Nephron progenitor cell (in vitro differentiated cells): ENCODE results near the gene EID3.

Experiments
- DNase-seq: peaks from one replicate; pipeline ENCODE4 v3.0.0; 2021
- H3K27ac Mint-ChIP-seq: 2 replicates; pipeline ENCODE4 v1.8.0; 2021; ENCODE audit warnings: mild to moderate bottlenecking, moderate library complexity, mixed read lengths
- H3K27me3 Mint-ChIP-seq: 2 replicates; pipeline ENCODE4 v1.8.0; 2021; ENCODE audit warnings: mild to moderate bottlenecking, low read depth, mixed read lengths; ENCODE audit not compliant: poor library complexity
- H3K36me3 Mint-ChIP-seq: 2 replicates; pipeline ENCODE4 v1.8.0; 2021; ENCODE audit warnings: low read depth, mixed read lengths
- H3K4me1 Mint-ChIP-seq: 2 replicates; pipeline ENCODE4 v1.8.0; 2021; ENCODE audit warnings: mixed read lengths
- H3K4me3 Mint-ChIP-seq: 2 replicates; pipeline ENCODE4 v1.8.0; 2021; ENCODE audit warnings: mild to moderate bottlenecking, moderate library complexity, mixed read lengths
- H3K9me3 Mint-ChIP-seq: 2 replicates; pipeline ENCODE4 v1.8.0; 2021; ENCODE audit warnings: mild to moderate bottlenecking, moderate library complexity, mixed read lengths
- TF ChIP-seq, protein P1 (sequence below): fragments of 200-600 bp; sonication (generic); IDR thresholded peaks from 2 replicates; pipeline ENCODE4 v1.5.0; 2021; ENCODE audit warnings: antibody characterized with exemption

The EID3 gene

DNA sequence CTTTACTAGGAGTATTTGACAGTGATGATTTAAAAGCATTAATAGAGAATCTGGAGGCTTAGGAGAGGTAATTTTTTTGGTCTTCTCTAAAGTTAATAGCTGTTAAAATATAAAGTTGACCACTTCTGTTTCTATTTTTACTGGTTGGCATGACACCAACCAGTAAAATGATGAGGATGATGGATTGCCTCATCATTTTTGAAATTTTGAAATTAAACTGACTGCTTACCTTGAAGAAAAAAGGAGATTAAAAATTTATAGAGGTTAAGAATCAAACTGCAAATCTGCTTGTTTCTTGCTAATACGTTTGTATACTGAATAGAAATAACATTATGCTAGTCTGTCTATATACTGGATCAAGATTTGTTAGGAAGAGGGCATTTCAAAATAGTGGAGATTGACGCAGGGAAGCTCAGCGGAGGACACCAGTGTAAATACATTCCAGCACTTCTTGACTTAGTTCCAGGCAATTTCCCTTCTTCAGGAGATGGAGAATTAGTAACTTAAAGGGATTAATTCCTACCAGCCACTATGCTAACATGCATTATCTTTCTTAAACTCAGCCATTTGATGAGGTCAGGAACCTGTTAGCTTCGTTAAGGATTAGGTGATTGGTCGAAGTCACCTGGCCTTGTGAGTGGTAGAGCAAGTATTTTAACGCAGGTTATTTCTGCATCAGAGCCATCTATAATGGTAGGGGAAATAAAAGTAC is 3.6 kb downstream of the EID3 start:
- Mint-ChIP-seq H3K27me3 (peaks cover 4% of the 10 kb centered on the region), H3K36me3 (peaks cover 80% of the 10 kb centered on the region), H3K9me3 (peaks cover 31% of the 10 kb centered on the region), H3K27ac (no peak overlapping the region), H3K4me1 (peaks cover 30% of the 10 kb centered on the region), H3K4me3 (no peak overlapping the region)
- DNase-seq = no peak
- TF ChIP-seq, protein P1, sequence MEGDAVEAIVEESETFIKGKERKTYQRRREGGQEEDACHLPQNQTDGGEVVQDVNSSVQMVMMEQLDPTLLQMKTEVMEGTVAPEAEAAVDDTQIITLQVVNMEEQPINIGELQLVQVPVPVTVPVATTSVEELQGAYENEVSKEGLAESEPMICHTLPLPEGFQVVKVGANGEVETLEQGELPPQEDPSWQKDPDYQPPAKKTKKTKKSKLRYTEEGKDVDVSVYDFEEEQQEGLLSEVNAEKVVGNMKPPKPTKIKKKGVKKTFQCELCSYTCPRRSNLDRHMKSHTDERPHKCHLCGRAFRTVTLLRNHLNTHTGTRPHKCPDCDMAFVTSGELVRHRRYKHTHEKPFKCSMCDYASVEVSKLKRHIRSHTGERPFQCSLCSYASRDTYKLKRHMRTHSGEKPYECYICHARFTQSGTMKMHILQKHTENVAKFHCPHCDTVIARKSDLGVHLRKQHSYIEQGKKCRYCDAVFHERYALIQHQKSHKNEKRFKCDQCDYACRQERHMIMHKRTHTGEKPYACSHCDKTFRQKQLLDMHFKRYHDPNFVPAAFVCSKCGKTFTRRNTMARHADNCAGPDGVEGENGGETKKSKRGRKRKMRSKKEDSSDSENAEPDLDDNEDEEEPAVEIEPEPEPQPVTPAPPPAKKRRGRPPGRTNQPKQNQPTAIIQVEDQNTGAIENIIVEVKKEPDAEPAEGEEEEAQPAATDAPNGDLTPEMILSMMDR = no peak

DNA sequence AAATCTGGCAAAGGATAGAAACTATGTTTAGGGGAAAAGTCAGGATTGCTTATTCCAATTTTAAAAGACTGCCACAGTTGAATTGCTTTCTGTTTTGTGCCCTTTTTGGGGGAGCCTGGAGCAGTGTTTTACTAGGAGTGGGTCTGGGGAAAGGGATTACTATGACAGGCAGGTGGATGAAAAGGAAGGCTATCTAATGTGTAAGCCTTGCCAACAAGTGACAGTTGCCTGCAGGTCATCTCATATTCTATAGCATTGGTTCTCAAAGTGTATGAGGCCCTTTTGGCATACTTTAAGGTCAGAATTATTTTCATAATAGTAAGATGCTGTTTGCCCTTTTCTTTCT is 4.1 kb downstream of the EID3 start:
- H3K4me3 Mint-ChIP-seq = no peak overlapping the region
- H3K4me1 Mint-ChIP-seq = peaks cover 30% of the 10 kb centered on the region
- H3K27me3 Mint-ChIP-seq = peaks cover 4% of the 10 kb centered on the region
- peaks cover 29% of the 10 kb centered on the region for H3K9me3 Mint-ChIP-seq
- peaks cover 82% of the 10 kb centered on the region for H3K36me3 Mint-ChIP-seq
- H3K27ac Mint-ChIP-seq = no peak overlapping the region
- no peak for DNase-seq
- TF ChIP-seq, protein P1 = no peak

DNA sequence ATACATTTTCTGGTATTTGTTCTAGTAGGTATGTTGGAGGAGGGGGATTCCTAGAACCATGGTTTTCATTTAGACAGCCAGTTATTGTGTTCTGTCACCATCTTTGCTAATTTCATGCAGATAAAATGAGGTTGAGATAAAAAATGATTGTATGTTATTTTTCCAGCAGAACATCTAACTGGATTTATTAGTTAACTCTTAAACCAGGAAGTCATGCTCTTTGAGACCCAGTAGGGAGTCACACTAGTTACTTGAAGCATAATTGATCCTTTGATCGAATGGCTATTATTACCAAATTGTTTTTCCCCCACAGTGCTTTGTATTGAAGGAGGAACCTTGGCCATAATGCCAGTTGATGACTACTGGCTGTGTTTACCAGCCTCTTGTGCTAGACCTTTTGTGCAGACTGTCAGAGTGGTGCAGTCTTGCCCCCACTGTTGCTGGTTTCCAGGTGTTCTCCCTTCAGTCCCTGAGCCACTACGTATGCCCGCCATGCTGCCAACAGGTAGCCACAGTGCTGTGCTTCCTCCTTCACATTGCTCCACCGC is 6.0 kb downstream of the EID3 start:
- Mint-ChIP-seq H3K9me3 (peaks cover 11% of the 10 kb centered on the region), H3K27ac (peak overlapping the region; percentile 84), H3K4me3 (no peak overlapping the region), H3K4me1 (peaks cover 13% of the 10 kb centered on the region), H3K27me3 (no peaks in the 10 kb centered on the region), H3K36me3 (peaks cover 80% of the 10 kb centered on the region)
- TF ChIP-seq, protein P1 = no peak
- no peak for DNase-seq

DNA sequence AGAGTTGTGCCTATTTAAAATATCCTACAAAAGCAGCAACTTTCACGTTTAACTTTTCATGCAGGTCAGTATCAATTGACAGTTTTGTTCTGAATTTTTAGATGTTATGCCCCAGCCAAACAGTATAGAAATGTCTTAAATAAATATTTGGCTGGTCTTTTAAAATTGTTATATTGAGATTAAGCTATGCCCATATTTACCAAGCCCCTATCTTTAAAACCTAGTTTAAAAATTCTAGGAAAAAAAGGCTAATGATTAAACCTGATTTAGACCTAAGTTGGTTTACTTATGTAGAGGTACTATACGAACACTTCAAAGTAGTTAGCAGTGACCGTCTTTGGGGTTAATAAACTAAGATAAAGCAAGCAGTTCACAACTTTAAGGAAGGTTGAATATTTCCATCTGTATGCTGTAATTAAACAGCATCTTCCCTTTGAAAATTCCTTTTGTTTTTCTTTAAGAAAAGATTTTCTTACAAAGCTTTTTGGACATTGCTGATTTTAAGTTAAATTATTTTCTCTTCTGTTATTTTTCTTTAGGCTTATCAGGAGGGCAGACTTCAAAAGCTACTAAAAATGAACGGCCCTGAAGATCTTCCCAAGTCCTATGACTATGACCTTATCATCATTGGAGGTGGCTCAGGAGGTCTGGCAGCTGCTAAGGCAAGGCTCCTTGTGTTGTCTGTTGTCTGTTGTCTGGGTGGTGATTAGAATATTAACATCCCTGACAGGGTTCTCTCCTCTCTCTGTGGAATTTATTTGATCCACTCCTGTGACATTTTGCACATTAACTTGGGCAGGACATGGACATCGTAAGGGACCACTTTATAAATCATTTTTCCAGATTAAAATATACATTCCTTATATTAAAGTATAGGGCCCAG is 7.5 kb downstream of the EID3 start:
- Mint-ChIP-seq H3K27me3 (no peaks in the 10 kb centered on the region), H3K36me3 (peaks cover 78% of the 10 kb centered on the region), H3K27ac (peak overlapping the region; percentile 93), H3K9me3 (no peaks in the 10 kb centered on the region), H3K4me3 (no peak overlapping the region), H3K4me1 (peaks cover 13% of the 10 kb centered on the region)
- no peak for DNase-seq
- TF ChIP-seq, protein P1 = no peak

DNA sequence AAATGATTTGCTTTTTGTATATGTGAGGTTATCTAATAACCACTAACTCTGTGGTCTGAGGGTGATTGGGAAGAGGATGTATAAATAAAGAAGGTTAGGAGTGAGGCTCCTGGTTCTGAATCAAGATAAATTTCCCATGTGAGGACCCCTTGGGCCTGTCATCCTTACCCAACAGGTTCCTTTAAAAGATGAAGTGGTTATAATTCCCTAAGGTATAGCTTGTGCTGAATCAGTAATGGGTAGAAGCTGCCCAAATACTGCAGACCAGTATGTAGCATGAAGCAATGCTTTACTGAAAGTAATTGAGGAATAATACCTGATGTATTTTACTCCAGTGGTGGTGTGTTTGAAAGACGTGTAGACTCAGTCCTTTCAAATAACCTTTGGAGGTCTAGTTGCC is 8.7 kb downstream of the EID3 start:
- H3K27me3 Mint-ChIP-seq = no peaks in the 10 kb centered on the region
- H3K4me3 Mint-ChIP-seq = no peak overlapping the region
- H3K36me3 Mint-ChIP-seq = peaks cover 77% of the 10 kb centered on the region
- no peak for DNase-seq
- H3K4me1 Mint-ChIP-seq = peaks cover 4% of the 10 kb centered on the region
- no peaks in the 10 kb centered on the region for H3K9me3 Mint-ChIP-seq
- TF ChIP-seq, protein P1 = no peak
- no peak overlapping the region for H3K27ac Mint-ChIP-seq
